Neural progenitor cell (in vitro differentiated cells): ENCODE data around the gene GMFB. TPM values are rescaled to one million over a fixed set of nuclear protein-coding genes. Genes with fewer than 3 reads are reported as not detected.

ENCODE experiments used
- DNase-seq: peaks from one replicate; pipeline ENCODE4 v3.0.0-alpha.2; 2016; ENCODE audit warnings: low spot score
- H2AFZ ChIP-seq: fragments of 200-600 bp; sonication (generic); replicated peaks from 2 replicates; pipeline ENCODE4 v1.6.1; 2016; ENCODE audit warnings: antibody characterized with exemption
- H3F3A ChIP-seq: fragments of 200-600 bp; sonication (generic); 2 replicates; pipeline ENCODE4 v1.6.1; 2016; ENCODE audit warnings: antibody characterized with exemption, low read depth
- H3K27ac ChIP-seq: fragments of 200-600 bp; sonication (generic); 2 replicates; pipeline ENCODE4 v1.5.1; 2016; ENCODE audit warnings: mild to moderate bottlenecking
- H3K27me3 ChIP-seq: fragments of 200-600 bp; sonication (generic); 2 replicates; pipeline ENCODE4 v1.6.1; 2016; ENCODE audit warnings: mild to moderate bottlenecking, moderate library complexity
- H3K36me3 ChIP-seq: fragments of 200-600 bp; sonication (generic); 2 replicates; pipeline ENCODE4 v1.5.1; 2016
- H3K4me1 ChIP-seq: fragments of 200-600 bp; sonication (generic); 2 replicates; pipeline ENCODE4 v1.6.1; 2016; ENCODE audit warnings: mixed run types
- H3K4me2 ChIP-seq: fragments of 200-600 bp; sonication (generic); 2 replicates; pipeline ENCODE4 v1.6.1; 2016
- H3K4me3 ChIP-seq: fragments of 200-600 bp; sonication (generic); 2 replicates; pipeline ENCODE4 v1.5.1; 2016
- H3K79me2 ChIP-seq: fragments of 200-600 bp; sonication (generic); 2 replicates; pipeline ENCODE4 v1.6.1; 2016; ENCODE audit warnings: low read depth
- H3K9ac ChIP-seq: fragments of 200-600 bp; sonication (generic); 2 replicates; pipeline ENCODE4 v1.6.1; 2016
- H3K9me3 ChIP-seq: fragments of 200-600 bp; sonication (generic); 2 replicates; pipeline ENCODE4 v1.5.1; 2016; ENCODE audit warnings: low read depth
- H4K20me1 ChIP-seq: fragments of 200-600 bp; sonication (generic); 2 replicates; pipeline ENCODE4 v1.6.1; 2016; ENCODE audit warnings: low read depth
- H3K27ac Mint-ChIP-seq: 3 replicates; pipeline ENCODE4 v1.8.0; 2021; ENCODE audit warnings: mixed read lengths
- H3K27me3 Mint-ChIP-seq: 2 replicates; pipeline ENCODE4 v1.8.0; 2022; ENCODE audit warnings: low read depth, mild to moderate bottlenecking, inconsistent platforms, moderate library complexity, mixed read lengths; ENCODE audit not compliant: insufficient read depth
- H3K36me3 Mint-ChIP-seq: 3 replicates; pipeline ENCODE4 v1.8.0; 2021; ENCODE audit warnings: mixed read lengths
- H3K4me1 Mint-ChIP-seq: 3 replicates; pipeline ENCODE4 v1.8.0; 2021; ENCODE audit warnings: mixed read lengths
- H3K4me3 Mint-ChIP-seq: 3 replicates; pipeline ENCODE4 v1.8.0; 2021; ENCODE audit warnings: mild to moderate bottlenecking, moderate library complexity, mixed read lengths
- H3K9me3 Mint-ChIP-seq: 3 replicates; pipeline ENCODE4 v1.8.0; 2020; ENCODE audit warnings: mixed read lengths
- CTCF ChIP-seq: fragments of 200-600 bp; sonication (generic); IDR thresholded peaks from 2 replicates; pipeline ENCODE4 v1.5.1; 2017; ENCODE audit warnings: antibody characterized with exemption, mild to moderate bottlenecking
- EZH2 ChIP-seq: fragments of 200-600 bp; sonication (generic); IDR thresholded peaks from 2 replicates; pipeline ENCODE4 v1.6.1; 2017; ENCODE audit warnings: antibody characterized with exemption, mild to moderate bottlenecking, moderate library complexity
- EZH2phosphoT487 ChIP-seq: fragments of 200-600 bp; sonication (generic); IDR thresholded peaks from 2 replicates; pipeline ENCODE4 v1.6.1; 2017; ENCODE audit warnings: antibody characterized with exemption
- total RNA-seq: library from RNA; depleted of rRNA; stranded (reverse); fragments of >200 nt; gene quantifications from 2 replicates; pipeline ENCODE4 v1.2.3, GENCODE V29; 2015; ENCODE audit warnings: low replicate concordance

Gene GMFB
- total RNA-seq, 1 donor from 2014 or later: 172 TPM

DNA sequence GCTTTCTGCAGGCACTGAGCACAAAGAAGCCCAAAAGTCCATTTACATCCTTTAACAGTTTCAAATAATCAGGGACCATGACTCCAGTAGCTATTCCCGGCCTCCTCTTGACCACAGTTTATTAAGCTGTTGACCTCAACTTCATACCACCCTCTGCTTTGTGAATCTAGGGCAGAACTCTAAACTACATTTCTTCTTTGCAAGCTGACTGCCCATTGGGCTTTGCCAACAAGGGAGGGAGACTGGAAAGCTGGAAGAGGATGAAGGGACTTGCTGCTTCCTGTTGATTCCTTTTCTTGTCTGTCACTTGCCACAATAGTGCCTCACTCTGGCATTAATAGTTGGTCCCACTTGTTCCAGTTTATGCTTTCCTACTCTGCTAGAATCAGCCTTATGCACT, 23.6 kb upstream of the GMFB start:
- H2AFZ ChIP-seq: no peak overlapping the region
- H3K36me3 ChIP-seq: peaks cover 13% of the 10 kb centered on the region
- peaks cover 7% of the 10 kb centered on the region for H3K9me3 ChIP-seq
- no peaks in the 10 kb centered on the region for H3K27me3 ChIP-seq
- peak overlapping the region; percentile 26 for H3K4me2 ChIP-seq
- H3K9me3 Mint-ChIP-seq: peaks cover 20% of the 10 kb centered on the region
- DNase-seq: no peak
- H3K27ac Mint-ChIP-seq: no peak overlapping the region
- H3K27me3 Mint-ChIP-seq: no peaks in the 10 kb centered on the region
- H3K4me1 ChIP-seq: peaks cover 18% of the 10 kb centered on the region
- no peak overlapping the region for H3K9ac ChIP-seq
- peaks cover 26% of the 10 kb centered on the region for H3K36me3 Mint-ChIP-seq
- no peak overlapping the region for H3K4me3 Mint-ChIP-seq
- H3K27ac ChIP-seq: no peak overlapping the region
- no peaks in the 10 kb centered on the region for H3F3A ChIP-seq
- TF ChIP-seq CTCF (no peak), EZH2phosphoT487 (no peak), EZH2 (no peak)
- no peak overlapping the region for H3K4me3 ChIP-seq
- peaks cover 74% of the 10 kb centered on the region for H3K79me2 ChIP-seq
- peaks cover 24% of the 10 kb centered on the region for H4K20me1 ChIP-seq
- H3K4me1 Mint-ChIP-seq: peaks cover 17% of the 10 kb centered on the region

GRCh38 chr14:54509546-54510501, 21.0 kb upstream of the GMFB start, which contains the start of gene CGRRF1:
Gene CGRRF1, plus strand, starts transcription at chr14:54509906. Its CDS starts 54 bp downstream, at chr14:54509960.
- H3K79me2 ChIP-seq: peaks cover 48% of the 10 kb centered on the region
- peak; percentile 98 for DNase-seq
- TF ChIP-seq EZH2phosphoT487 (no peak), EZH2 (no peak), CTCF (peak; percentile 62)
- H3K27ac ChIP-seq: no peak within 1 kb of the TSS
- H3K36me3 Mint-ChIP-seq: peaks cover 11% of the 10 kb centered on the region
- H3K9ac ChIP-seq: peak within 1 kb of the TSS; percentile 82
- H3K4me1 ChIP-seq: peaks cover 18% of the 10 kb centered on the region
- H4K20me1 ChIP-seq: peaks cover 24% of the 10 kb centered on the region
- peaks cover 17% of the 10 kb centered on the region for H3K4me1 Mint-ChIP-seq
- H3K4me3 Mint-ChIP-seq: peak within 1 kb of the TSS; percentile 97
- peaks cover 2% of the 10 kb centered on the region for H3K9me3 Mint-ChIP-seq
- H3K4me2 ChIP-seq: peak within 1 kb of the TSS; percentile 94
- no peaks in the 10 kb centered on the region for H3K36me3 ChIP-seq
- H2AFZ ChIP-seq: peak within 1 kb of the TSS; percentile 96
- H3K27ac Mint-ChIP-seq: peak within 1 kb of the TSS; percentile 87
- no peaks in the 10 kb centered on the region for H3F3A ChIP-seq
- no peaks in the 10 kb centered on the region for H3K9me3 ChIP-seq
- H3K4me3 ChIP-seq: peak within 1 kb of the TSS; percentile 98
- H3K27me3 Mint-ChIP-seq: no peaks in the 10 kb centered on the region
- H3K27me3 ChIP-seq: no peaks in the 10 kb centered on the region

DNA sequence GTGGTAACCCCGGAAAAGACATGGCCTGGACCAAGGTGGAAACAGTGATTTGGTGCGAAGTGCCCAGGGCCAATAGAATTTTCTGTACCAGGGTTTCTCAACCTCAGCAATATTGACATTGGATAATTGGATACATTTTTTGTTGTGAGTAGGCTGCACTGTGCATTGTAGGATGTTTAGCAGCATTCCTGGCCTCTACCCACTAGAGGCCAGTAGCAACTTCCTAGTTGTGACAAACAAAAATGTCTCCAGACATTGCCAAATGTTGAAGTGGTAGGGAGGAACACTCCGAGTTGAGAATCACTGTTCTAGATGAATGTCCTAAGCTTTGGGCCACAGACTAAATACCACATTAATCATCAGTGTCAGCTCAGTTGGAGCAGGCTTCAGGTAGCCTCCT, 14.7 kb upstream of the GMFB start:
- H3K9me3 Mint-ChIP-seq: no peaks in the 10 kb centered on the region
- no peak overlapping the region for H3K4me3 Mint-ChIP-seq
- no peaks in the 10 kb centered on the region for H3K36me3 Mint-ChIP-seq
- H2AFZ ChIP-seq: peak overlapping the region; percentile 35
- no peak overlapping the region for H3K4me2 ChIP-seq
- H3K27ac Mint-ChIP-seq: no peak overlapping the region
- no peaks in the 10 kb centered on the region for H3K27me3 ChIP-seq
- H3K79me2 ChIP-seq: no peaks in the 10 kb centered on the region
- no peaks in the 10 kb centered on the region for H3K9me3 ChIP-seq
- H3K4me1 ChIP-seq: no peaks in the 10 kb centered on the region
- H3K27me3 Mint-ChIP-seq: no peaks in the 10 kb centered on the region
- no peaks in the 10 kb centered on the region for H4K20me1 ChIP-seq
- peaks cover 3% of the 10 kb centered on the region for H3K4me1 Mint-ChIP-seq
- H3K36me3 ChIP-seq: no peaks in the 10 kb centered on the region
- no peak overlapping the region for H3K9ac ChIP-seq
- no peaks in the 10 kb centered on the region for H3F3A ChIP-seq
- TF ChIP-seq EZH2phosphoT487: no peak
- TF ChIP-seq CTCF: peak; percentile 40
- no peak overlapping the region for H3K27ac ChIP-seq
- DNase-seq: no peak
- no peak overlapping the region for H3K4me3 ChIP-seq
